Transverse colon (tissue), 4 donors: ENCODE measurements around the gene RPL10.

Source experiments
- POLR2AphosphoS5 ChIP-seq, 3 donors: sonication (generic); formaldehyde crosslinking; IDR thresholded peaks; one replicate each; pipeline ENCODE4 v1.6.1; 2016; ENCODE audit warnings: antibody characterized with exemption in 3 of 3
- TF ChIP-seq, protein P1 (sequence below), 5 experiments: fragments of 200-600 bp in 3 of 5; fragments of 450-650 bp in 2 of 5; sonication (generic) in 3 of 5; IDR thresholded peaks; 1 replicate in 2 of 5; 2 replicates in 3 of 5; pipeline ENCODE4 v1.5.1; 2016 to 2017; ENCODE audit warnings: antibody characterized with exemption in 5 of 5, inconsistent platforms in 3 of 5, mild to moderate bottlenecking in 2 of 5, moderate library complexity in 1 of 5

GRCh38 chrX:154367474-154368308 is 30.5 kb upstream of the RPL10 start:
- TF ChIP-seq, protein P1, sequence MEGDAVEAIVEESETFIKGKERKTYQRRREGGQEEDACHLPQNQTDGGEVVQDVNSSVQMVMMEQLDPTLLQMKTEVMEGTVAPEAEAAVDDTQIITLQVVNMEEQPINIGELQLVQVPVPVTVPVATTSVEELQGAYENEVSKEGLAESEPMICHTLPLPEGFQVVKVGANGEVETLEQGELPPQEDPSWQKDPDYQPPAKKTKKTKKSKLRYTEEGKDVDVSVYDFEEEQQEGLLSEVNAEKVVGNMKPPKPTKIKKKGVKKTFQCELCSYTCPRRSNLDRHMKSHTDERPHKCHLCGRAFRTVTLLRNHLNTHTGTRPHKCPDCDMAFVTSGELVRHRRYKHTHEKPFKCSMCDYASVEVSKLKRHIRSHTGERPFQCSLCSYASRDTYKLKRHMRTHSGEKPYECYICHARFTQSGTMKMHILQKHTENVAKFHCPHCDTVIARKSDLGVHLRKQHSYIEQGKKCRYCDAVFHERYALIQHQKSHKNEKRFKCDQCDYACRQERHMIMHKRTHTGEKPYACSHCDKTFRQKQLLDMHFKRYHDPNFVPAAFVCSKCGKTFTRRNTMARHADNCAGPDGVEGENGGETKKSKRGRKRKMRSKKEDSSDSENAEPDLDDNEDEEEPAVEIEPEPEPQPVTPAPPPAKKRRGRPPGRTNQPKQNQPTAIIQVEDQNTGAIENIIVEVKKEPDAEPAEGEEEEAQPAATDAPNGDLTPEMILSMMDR (IDR thresholded peaks at IDR 0.05): no peak
- TF ChIP-seq POLR2AphosphoS5 (IDR thresholded peaks at IDR 0.05): peak in 1 of 3 donors; percentile 5
